Heart right ventricle (tissue), 16 donors: Measurements from ENCODE around the gene SLPI. TPM values are rescaled to one million over a fixed set of nuclear protein-coding genes. Genes with fewer than 3 reads are reported as not detected.

Experiments
- ATAC-seq, 8 donors: fragments of 200-7000 bp; cut with Tn5 transposase; one replicate each; pipeline ENCODE4 v1.9.1; 2020; ENCODE audit warnings: mild to moderate bottlenecking in 8 of 8, moderate library complexity in 8 of 8, moderate number of reproducible peaks in 1 of 8
- DNase-seq, 2 donors: peaks; one replicate each; pipeline ENCODE4 v3.0.0-alpha.2; 2020
- H3K27ac ChIP-seq, 10 donors: fragments of 200-600 bp; sonication (generic) in 2 of 10; one replicate each; pipeline versions ENCODE4 v1.5.0 to v1.8.0; 2020 to 2022; ENCODE audit warnings: mild to moderate bottlenecking in 3 of 10
- H3K27me3 ChIP-seq, 7 donors: fragments of 200-600 bp; one replicate each; pipeline ENCODE4 v1.8.0; 2021 to 2022; ENCODE audit warnings: mild to moderate bottlenecking in 2 of 7
- H3K36me3 ChIP-seq, 9 donors: fragments of 200-600 bp; sonication (generic) in 1 of 9; one replicate each; pipeline versions ENCODE4 v1.5.0 to v1.8.0; 2020 to 2022; ENCODE audit warnings: mild to moderate bottlenecking in 2 of 9
- H3K4me1 ChIP-seq, 9 donors: fragments of 200-600 bp; sonication (generic) in 1 of 9; one replicate each; pipeline versions ENCODE4 v1.5.0 to v1.8.0; 2020 to 2022; ENCODE audit warnings: mild to moderate bottlenecking in 4 of 9
- H3K4me3 ChIP-seq, 10 donors: fragments of 200-600 bp; sonication (generic) in 2 of 10; one replicate each; pipeline versions ENCODE4 v1.5.0 to v1.8.0; 2020 to 2022; ENCODE audit warnings: mild to moderate bottlenecking in 7 of 10, moderate library complexity in 2 of 10
- H3K9me3 ChIP-seq, 11 donors: fragments of 200-600 bp in 10 of 11; sonication (generic) in 2 of 11; one replicate each; pipeline versions ENCODE4 v1.5.0 to v1.8.0; 2013 to 2022; ENCODE audit warnings: mild to moderate bottlenecking in 2 of 11, control low read depth in 1 of 11, moderate library complexity in 1 of 11
- WGBS, 2 donors: extraction: QIAGEN DNeasy Blood & Tissue Kit; methylation state at CpG; one replicate each; pipeline ENCODE4 v1.1.7; 2013; ENCODE audit warnings: inconsistent platforms in 1 of 2; 5-methylcytosine and 5-hydroxymethylcytosine counted together
- intact Hi-C, 10 donors: fragments of 100-400 bp; cut with DNase I; formaldehyde crosslinking; loops; one replicate each; pipeline versions ENCODE4 v1.11.1 to v1.14.2; 2022
- polyA plus RNA-seq, 2 donors: library from polyadenylated mRNA; stranded (reverse); fragments of 200-250 nt; gene quantifications; one replicate each; pipeline ENCODE4 v1.2.3, GENCODE V29; 2013
- total RNA-seq, 10 donors: library from RNA; stranded (reverse); fragmentation: NEBNext Ultra II Directional in 3 of 10; extraction: Animal tissue kit (Norgen Biotek cat#: 25700) in 3 of 10; gene quantifications; one replicate each; pipeline versions ENCODE4 v1.2.1 to v1.2.4, GENCODE V29; 2021 to 2023
- TF ChIP-seq, protein P1 (sequence below), 9 donors: fragments of 200-600 bp; sonication (generic) in 2 of 9; IDR thresholded peaks; one replicate each; pipeline versions ENCODE4 v1.5.0 to v1.8.0; 2021 to 2022; ENCODE audit warnings: antibody characterized with exemption in 9 of 9, mild to moderate bottlenecking in 5 of 9, moderate library complexity in 1 of 9
- donor health status: Arrhythmogenic right ventricular cardiomyopathy.
- donor health status: ischemic (EF 13 %, LVEDD 7.1; RV severe dilation, severe dysfunction).
- donor health status: healthy with polysubstance abuse.
- donor health status: DM: no; HTN: yes; CAD: no.
- donor health status: DM: no; HTN: no; CAD: no.
- donor health status: ischemic (EF 25% LVEDD 6.9; RV normal size, moderate dysfunction).
- donor health status: ischemic (EF 25% LVEDD 5.7; RV mildly dilated, moderate dysfunction).
- donor health status: healthy.
- donor health status: DM: yes; HTN: yes; CAD: no.
- donor health status: Ischemic cardiomyopathy.
- donor health status: ischemic (EF 35%, LVEDD 5.7; RV mildly dilated, moderate dysfunction).
- donor health status: nonischemic (EF 11% LVEDD 7.7; RV severe dilation, severe dysfunction).
- donor health status: DM: yes; HTN: yes; CAD: no.
- donor health status: PGD.
- donor health status: ischemic (EF 29% LVEDD 5.4; RV normal size, mild dysfunction).
- donor health status: nonischemic (EF 23%, LVEDD 6.1; RV moderate dilation, normal function).

The SLPI gene
- total and polyA plus RNA-seq, 12 donors = 0.43 to 5.1 (median 1.8) TPM; not detected in 4

GRCh38 chr20:45258664-45259063 lies 4.3 kb upstream of the SLPI start:
- 40 to 51% methylated on average over 2 of the region's 2 CpGs for WGBS, 2 donors
- H3K27ac ChIP-seq = no peak overlapping the region
- no peak for DNase-seq
- ATAC-seq = no peak
- H3K36me3 ChIP-seq = no peaks in the 10 kb centered on the region
- H3K4me3 ChIP-seq = no peak overlapping the region
- peaks cover 0 to 42% (median 8%) of the 10 kb centered on the region in 7 donors for H3K27me3 ChIP-seq
- intact Hi-C loops = no loop called here
- TF ChIP-seq, protein P1, sequence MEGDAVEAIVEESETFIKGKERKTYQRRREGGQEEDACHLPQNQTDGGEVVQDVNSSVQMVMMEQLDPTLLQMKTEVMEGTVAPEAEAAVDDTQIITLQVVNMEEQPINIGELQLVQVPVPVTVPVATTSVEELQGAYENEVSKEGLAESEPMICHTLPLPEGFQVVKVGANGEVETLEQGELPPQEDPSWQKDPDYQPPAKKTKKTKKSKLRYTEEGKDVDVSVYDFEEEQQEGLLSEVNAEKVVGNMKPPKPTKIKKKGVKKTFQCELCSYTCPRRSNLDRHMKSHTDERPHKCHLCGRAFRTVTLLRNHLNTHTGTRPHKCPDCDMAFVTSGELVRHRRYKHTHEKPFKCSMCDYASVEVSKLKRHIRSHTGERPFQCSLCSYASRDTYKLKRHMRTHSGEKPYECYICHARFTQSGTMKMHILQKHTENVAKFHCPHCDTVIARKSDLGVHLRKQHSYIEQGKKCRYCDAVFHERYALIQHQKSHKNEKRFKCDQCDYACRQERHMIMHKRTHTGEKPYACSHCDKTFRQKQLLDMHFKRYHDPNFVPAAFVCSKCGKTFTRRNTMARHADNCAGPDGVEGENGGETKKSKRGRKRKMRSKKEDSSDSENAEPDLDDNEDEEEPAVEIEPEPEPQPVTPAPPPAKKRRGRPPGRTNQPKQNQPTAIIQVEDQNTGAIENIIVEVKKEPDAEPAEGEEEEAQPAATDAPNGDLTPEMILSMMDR (IDR thresholded peaks at IDR 0.05) = no peak
- H3K9me3 ChIP-seq = no peaks in the 10 kb centered on the region
- peaks cover 0 to 19% (median 0%) of the 10 kb centered on the region in 9 donors for H3K4me1 ChIP-seq

GRCh38 chr20:45258259-45258658 lies 3.9 kb upstream of the SLPI start:
- H3K27me3 ChIP-seq = peaks cover 0 to 42% (median 8%) of the 10 kb centered on the region in 7 donors
- TF ChIP-seq, protein P1 (IDR thresholded peaks at IDR 0.05) = no peak
- no peak overlapping the region for H3K27ac ChIP-seq
- DNase-seq (no peak), ATAC-seq (no peak)
- no peaks in the 10 kb centered on the region for H3K36me3 ChIP-seq
- 86 to 87% methylated on average over 3 of the region's 3 CpGs for WGBS, 2 donors
- no peaks in the 10 kb centered on the region for H3K9me3 ChIP-seq
- H3K4me3 ChIP-seq = no peak overlapping the region
- intact Hi-C loops = no loop called here
- H3K4me1 ChIP-seq = peaks cover 0 to 19% (median 0%) of the 10 kb centered on the region in 9 donors

DNA sequence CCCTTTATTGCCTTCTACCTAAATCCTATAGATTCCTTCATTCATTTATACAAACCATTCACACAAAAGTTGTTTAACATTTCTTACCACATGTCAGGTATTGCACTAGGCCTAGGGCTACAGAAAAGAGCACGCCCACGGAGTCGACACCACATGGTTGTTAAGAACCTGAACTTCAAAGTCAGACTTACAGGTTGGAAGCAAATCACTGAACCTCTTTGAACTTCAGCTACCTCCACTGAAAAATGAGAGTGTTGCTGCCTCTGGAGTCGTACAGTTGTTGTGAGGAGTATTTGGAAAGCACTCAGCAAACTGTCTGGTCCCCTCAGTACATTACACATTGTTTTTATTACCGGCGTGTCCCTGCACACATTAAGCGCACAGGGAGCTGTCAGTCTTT lies 3.3 kb upstream of the SLPI start:
- Histone ChIP-seq H3K27me3 (peaks cover 0 to 47% (median 8%) of the 10 kb centered on the region in 7 donors), H3K36me3 (no peaks in the 10 kb centered on the region), H3K4me1 (peaks cover 0 to 19% (median 0%) of the 10 kb centered on the region in 9 donors), H3K9me3 (no peaks in the 10 kb centered on the region), H3K27ac (no peak overlapping the region), H3K4me3 (no peak overlapping the region)
- TF ChIP-seq, protein P1 (IDR thresholded peaks at IDR 0.05) = no peak
- DNase-seq (no peak), ATAC-seq (no peak)
- WGBS, 2 donors = 84 to 89% methylated on average over 7 of the region's 7 CpGs
- intact Hi-C loops = no loop called here

DNA sequence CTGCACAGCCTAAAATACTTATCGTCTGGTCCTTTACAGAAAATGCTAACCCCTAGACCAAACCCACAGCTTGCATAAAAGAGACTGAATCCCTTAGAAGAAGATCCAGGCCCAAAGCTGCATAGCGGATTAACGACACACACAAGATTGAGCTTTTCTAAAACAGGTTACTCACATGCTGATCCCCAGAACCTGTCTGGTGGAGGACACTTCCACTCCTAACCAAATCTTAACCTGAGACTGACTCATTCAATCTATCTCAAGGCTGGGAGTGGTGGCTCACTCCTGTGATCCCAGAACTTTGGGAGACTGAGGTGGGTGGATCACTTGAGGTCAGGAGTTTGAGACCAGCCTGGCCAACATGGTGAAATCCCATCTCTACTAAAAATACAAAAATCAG lies 2.8 kb upstream of the SLPI start:
- TF ChIP-seq, protein P1 (IDR thresholded peaks at IDR 0.05) = no peak
- DNase-seq = no peak
- peaks cover 0 to 50% (median 8%) of the 10 kb centered on the region in 7 donors for H3K27me3 ChIP-seq
- peaks cover 0 to 19% (median 0%) of the 10 kb centered on the region in 9 donors for H3K4me1 ChIP-seq
- H3K9me3 ChIP-seq = no peaks in the 10 kb centered on the region
- H3K27ac ChIP-seq = no peak overlapping the region
- intact Hi-C loops = no loop called here
- no peak overlapping the region for H3K4me3 ChIP-seq
- H3K36me3 ChIP-seq = no peaks in the 10 kb centered on the region
- 77 to 82% methylated on average over 3 of the region's 3 CpGs for WGBS, 2 donors
- ATAC-seq = no peak
